ENCODE data around the gene ATP10B.

DNA sequence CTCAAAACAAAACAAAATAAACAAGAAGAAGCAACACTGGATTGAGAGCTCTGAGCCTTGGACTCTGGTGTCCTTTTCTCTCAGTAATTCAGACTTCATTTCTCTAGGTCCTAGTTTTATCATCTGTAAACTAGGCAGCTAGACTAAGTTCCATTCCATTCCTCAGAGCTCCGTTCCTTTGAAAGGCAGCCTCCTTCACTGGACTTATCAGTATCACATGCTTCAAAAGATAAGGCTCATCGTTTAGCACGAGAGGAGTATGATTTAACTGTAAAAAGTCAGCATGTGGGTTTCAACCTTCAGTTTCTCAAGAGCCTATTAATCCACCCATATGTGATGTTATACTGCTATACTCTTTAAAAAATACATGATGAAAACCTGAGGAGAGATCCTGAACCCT, 1.6 kb downstream of the ATP10B start:
- no peak for TF ChIP-seq EZH2phosphoT487 (IDR thresholded peaks at IDR 0.05; ENCODE audit: low read depth, severe bottlenecking, unreplicated experiment)
- TF ChIP-seq CTCF (IDR thresholded peaks at IDR 0.05; ENCODE audit: poor library complexity) = no peak
- no peak for TF ChIP-seq EZH2 (IDR thresholded peaks at IDR 0.05; ENCODE audit: borderline replicate concordance)

Data from hepatocyte (in vitro differentiated cells).